Skin of body (tissue), 2 donors: Measurements from ENCODE around the gene MAMDC4. TPM values are rescaled to one million over a fixed set of nuclear protein-coding genes. Genes with fewer than 3 reads are reported as not detected.
"Not testable (repeated sequence)": the region's sequence is repeated elsewhere in the genome, so short reads cannot be mapped to it uniquely, and the experiment has no call there.

Experiments
- DNase-seq: peaks from one replicate; lab custom pipeline; 2025; lab: John Stamatoyannopoulos, UW
- total RNA-seq: library from RNA; depleted of rRNA; stranded (reverse); fragments of >200 nt; gene quantifications from one replicate; pipeline ENCODE4 v1.2.3, GENCODE V29; 2014

The MAMDC4 gene
- total RNA-seq, 1 donor from 2014 or later: 2.5 TPM

- DNase-seq: no peak
These were observed 13.6 kb upstream of the MAMDC4 start for GRCh38 chr9:136838314-136839228.

DNA sequence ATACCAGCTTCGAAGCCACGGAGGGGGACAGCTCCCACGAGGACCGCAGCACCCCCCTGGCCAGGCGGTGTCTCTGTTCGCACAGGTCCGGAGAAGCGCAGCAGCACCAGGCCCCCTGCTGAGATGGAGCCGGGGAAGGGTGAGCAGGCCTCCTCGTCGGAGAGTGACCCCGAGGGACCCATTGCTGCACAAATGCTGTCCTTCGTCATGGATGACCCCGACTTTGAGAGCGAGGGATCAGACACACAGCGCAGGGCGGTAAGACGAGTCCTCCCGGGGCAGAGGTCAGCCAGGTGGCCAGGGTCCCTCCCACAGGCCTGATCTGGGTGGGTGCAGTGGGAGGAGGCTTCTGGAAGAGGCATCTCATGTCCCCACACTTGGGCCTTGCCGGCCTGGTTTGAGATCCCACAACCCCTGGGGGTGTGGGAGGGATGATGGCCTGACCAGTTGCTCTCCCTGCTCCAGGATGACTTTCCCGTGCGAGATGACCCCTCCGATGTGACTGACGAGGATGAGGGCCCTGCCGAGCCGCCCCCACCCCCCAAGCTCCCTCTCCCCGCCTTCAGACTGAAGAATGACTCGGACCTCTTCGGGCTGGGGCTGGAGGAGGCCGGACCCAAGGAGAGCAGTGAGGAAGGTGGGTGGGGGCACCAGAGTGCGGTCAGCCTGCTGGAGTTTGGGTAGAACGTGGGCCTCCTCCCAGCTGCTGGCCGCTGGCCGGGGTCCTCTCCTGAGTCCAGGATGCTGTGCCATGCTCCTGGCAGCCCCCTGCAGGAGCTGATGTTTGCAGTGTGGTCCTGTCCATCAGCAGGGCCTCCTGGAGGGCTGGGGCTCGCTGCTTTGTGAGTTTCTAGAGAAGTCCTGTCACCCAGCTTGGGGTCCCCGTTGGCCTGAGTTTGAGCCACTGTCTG lies 12.7 kb upstream of the MAMDC4 start:
- DNase-seq: no peak

- no peak for DNase-seq
These were observed 11.8 kb upstream of the MAMDC4 start for GRCh38 chr9:136840140-136840876.

DNA sequence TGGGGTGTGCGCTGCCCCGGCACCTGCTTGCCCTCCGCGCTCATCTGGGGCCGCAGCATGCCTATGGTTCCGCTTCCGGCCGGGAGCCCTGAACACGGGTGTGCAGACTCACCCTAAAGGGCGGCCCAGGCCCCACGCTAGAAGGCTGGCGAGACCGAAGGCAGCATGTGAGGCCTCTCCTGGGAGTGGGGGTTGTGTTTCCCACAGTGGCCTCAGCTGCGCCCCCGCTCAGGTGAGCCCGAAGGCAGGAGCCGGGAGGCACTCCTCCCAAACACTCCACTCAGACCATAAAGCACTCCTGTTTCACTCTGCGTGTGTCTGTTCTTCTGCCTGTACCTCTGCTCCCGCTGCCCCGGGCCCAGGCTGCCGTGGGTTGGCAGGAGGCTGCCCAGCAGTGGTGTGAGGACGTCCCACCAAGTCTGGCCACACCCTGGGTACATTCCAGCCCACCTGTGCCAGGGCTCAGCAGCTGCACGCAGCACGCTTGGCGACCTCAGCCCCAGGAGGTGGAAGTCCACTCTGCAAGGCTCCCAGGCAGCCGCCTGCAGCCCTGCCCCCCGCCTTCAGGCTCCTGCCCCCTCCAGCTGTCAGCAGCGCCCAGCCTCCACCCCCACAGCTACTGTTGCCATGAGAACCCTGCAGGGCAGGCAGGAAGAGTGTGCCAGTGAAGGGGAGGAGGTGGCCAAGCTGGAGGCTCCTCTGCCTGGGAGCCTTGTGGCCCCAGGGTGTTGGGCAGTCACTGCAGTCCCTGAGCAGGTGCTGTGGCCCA lies 11.1 kb upstream of the MAMDC4 start:
- DNase-seq: no peak

DNA sequence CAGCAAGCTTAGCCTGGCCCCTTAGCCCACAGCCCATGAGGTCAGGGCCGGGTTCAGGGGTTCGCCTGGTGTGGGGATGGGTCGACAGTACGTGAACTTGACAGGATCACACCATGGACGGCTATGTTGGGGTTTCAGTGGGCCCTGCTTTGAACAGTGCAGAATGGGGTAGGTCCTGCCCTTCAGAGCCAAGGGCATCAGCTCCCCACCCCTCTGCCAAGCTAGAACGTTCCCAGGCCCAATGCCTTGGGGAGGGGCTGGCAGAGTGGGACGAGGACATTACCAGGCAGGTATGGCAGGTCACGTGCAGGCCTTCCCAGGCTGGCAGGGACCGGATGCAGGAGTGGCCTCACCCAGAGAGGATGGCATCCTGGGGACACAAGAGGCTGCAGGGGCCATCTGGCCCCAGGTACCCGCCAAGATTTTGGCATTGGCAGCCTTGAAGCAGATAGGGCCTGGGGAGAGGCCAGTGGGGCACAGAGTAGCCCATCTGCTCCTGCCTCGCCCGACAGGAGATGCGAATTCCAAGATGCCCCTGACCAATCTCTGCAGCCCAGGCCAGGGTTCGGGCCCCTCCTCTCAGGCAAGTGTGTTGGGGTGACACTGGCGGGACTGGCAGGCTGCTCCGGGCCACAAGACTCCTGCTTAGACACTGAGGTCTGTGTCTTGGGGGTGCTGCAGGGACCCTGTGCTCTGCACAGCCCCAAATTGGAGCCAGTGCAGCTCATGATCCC lies 10.3 kb upstream of the MAMDC4 start:
- DNase-seq: not testable (repeated sequence)

GRCh38 chr9:136842380-136842948 lies 9.7 kb upstream of the MAMDC4 start, which contains the start of gene AJM1:
TSS of gene AJM1 (plus strand) at chr9:136842478. CDS start at chr9:136844415, 1,937 bp downstream.
- DNase-seq: peak; percentile 58

GRCh38 chr9:136843159-136843800 lies 8.9 kb upstream of the MAMDC4 start:
- not testable (repeated sequence) for DNase-seq

- DNase-seq: not testable (repeated sequence)
These were observed 8.1 kb upstream of the MAMDC4 start for GRCh38 chr9:136843801-136844740.

DNA sequence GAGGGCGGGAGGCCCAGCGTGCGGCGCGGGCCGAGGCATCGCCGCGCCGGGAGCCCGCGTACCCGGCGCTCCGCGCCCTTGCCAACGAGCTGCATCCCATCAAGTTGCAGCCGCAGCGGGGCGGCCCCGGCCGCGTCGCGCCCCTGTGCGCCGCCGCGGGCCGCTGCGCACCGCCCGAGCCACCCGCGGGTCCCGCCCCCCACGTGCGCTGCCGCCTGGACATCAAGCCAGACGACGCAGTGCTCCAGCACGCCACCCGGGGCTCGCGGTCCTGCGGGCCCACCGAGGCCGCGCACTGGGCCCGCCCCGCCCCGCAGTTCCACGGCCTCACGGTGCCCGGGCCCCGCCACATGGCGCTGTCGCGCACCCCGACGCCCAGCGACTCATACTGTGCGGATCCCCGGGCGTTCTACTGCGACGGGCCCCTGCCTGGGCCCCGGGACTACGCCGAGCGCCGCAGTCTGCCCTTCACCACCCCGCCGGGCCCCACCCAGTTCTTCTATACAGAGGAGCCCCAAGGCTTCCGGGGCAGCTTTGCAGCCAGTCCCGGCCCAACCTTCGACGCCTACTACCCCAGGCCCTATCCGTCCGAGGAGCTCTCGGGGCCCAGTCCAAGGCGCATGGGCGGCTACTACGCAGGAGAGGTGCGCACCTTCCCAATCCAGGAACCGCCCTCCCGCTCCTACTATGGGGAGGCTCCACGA lies 7.2 kb upstream of the MAMDC4 start:
- no peak for DNase-seq

GRCh38 chr9:136845465-136846260 lies 6.5 kb upstream of the MAMDC4 start:
- DNase-seq: no peak

GRCh38 chr9:136846376-136847087 lies 5.6 kb upstream of the MAMDC4 start:
- DNase-seq: no peak

DNA sequence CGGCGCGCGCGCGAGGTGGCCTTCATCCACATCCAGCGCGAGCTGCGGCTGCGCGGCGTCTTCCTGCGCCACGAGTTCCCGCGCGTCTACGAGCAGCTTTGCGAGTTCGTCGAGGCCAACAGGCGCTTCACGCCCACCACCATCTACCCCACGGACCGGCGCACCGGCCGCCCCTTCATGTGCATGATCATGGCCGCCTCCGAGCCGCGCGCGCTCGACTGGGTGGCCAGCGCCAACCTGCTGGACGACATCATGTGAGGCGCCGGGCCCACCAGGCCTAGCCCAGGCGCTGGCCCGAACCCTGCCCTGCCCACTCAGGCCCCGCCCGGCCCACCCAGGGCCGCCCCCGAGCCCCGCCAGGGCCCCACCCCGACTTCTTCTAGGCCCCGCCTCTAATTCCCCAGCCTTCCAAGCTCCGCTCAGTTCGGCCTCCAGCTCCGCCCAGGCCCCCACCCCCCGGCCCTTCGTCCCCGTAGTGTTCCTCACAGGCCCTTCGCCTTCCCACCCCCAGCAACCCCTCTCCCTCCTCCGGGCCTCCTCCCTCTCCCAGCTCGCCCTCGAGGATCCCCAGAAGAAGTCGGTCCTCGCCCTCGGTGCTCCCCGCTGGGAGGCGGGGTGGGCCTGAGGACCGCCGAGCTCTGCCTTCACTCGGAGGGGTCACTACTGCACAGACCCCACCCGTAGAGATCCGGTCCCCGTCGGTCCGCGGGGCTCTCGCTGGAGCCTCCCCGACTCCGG lies 4.9 kb upstream of the MAMDC4 start:
- peak; percentile 55 for DNase-seq

DNA sequence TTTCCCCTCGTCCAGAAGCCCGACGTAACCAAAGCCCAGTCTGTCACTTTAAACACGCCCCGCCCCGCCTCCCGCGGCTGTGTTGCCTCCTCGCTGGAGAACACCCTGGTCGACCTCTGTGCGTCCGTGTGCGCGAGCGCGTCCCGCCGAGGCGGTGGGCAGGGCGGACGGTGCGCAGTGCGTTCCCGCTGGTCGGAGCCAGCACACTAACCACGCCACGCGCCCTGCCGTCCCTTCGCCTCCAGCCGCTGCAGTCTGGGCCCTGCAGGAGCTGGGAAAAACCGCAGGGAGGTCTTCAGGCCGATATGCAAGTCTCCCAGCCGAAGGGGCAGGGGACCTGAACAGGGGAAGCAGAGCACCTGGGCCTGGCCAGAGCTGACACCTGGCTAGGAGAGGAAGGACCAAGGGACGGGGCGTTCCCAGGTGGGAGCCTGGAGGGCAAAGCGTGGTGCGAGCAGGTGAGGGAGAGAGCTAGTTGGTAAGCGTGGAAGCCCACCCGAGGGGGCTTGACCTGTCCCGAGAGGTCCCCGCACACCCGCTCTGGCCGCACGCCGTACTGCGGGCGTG lies 4.2 kb upstream of the MAMDC4 start:
- peak; percentile 55 for DNase-seq

DNA sequence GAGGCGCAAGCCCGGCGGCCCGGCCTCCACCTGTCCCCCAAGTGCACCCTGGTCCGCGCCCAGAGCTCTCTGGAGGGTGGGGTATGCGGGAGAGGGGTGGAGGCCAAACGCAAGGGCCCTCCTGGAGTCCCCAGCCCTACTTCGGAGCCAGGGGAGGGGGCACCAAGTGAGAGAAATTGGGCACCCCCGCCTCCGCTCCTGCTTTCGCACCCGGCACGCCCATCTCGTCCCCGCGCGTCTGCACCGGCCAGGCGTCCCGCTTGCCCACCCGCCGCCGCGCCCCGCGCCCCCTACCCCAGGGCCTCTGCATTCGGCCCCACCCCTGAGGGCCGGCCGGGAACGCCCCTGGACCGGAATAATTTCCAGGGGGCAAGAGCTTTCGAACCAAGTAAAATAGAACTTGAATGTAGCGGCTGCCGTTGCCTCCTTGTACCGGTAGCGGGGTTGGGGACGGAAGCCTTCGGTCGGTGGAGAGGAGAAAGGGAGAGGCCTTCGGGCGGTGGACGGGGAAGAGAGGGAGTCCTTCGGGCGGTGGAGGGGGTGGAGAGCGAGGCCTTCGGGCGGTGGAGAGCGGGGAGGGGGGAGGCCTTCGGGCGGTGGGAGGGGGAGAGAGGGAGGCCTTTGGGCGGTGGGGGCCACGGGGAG lies 3.6 kb upstream of the MAMDC4 start:
- DNase-seq: no peak
